HTERT RPE-1 (cell line): ENCODE data around the gene THOC7.

ENCODE experiments used
- in situ Hi-C: fragments of 300-500 bp; cut with MboI; formaldehyde crosslinking; loops from 4 replicates; pipeline ENCODE4 v1.14.3; 2020; ENCODE audit warnings: low sequenced_read_pairs

Gene THOC7

GRCh38 chr3:63878394-63879060, 14.9 kb upstream of the THOC7 start:
- in situ Hi-C loops, result no loop called here

- in situ Hi-C loops, result no loop called here
Measured at GRCh38 chr3:63877737-63878393, 14.3 kb upstream of the THOC7 start.

GRCh38 chr3:63876260-63876659, 12.7 kb upstream of the THOC7 start:
- in situ Hi-C loops, result no loop called here

GRCh38 chr3:63875510-63875909, 11.9 kb upstream of the THOC7 start:
- in situ Hi-C loops, result no loop called here

GRCh38 chr3:63874769-63875168, 11.2 kb upstream of the THOC7 start:
- in situ Hi-C loops, result no loop called here

- in situ Hi-C loops, result no loop called here
Measured at GRCh38 chr3:63872135-63872924, 8.7 kb upstream of the THOC7 start.

- in situ Hi-C loops, result no loop called here
Measured at GRCh38 chr3:63870615-63871005, 7.0 kb upstream of the THOC7 start.

GRCh38 chr3:63869940-63870614, 6.5 kb upstream of the THOC7 start:
- in situ Hi-C loops, result no loop called here

- in situ Hi-C loops, result no loop called here
Measured at GRCh38 chr3:63867225-63867624, 3.6 kb upstream of the THOC7 start.

- in situ Hi-C loops, result no loop called here
Measured at GRCh38 chr3:63864965-63865327, 1.3 kb upstream of the THOC7 start.

- in situ Hi-C loops, result no loop called here
Measured at GRCh38 chr3:63864008-63864964, 681 bp upstream of the THOC7 start.

GRCh38 chr3:63862804-63863149, 828 bp downstream of the THOC7 start:
- in situ Hi-C loops, result no loop called here

GRCh38 chr3:63861306-63861705, 2.3 kb downstream of the THOC7 start:
- in situ Hi-C loops, result no loop called here

- in situ Hi-C loops, result no loop called here
Measured at GRCh38 chr3:63860776-63861175, 2.8 kb downstream of the THOC7 start.

- in situ Hi-C loops, result no loop called here
Measured at GRCh38 chr3:63857311-63857710, 6.3 kb downstream of the THOC7 start.

- in situ Hi-C loops, result no loop called here
Measured at GRCh38 chr3:63855333-63855940, 8.2 kb downstream of the THOC7 start.

- in situ Hi-C loops, result no loop called here
Measured at GRCh38 chr3:63853106-63853505, 10.5 kb downstream of the THOC7 start.

GRCh38 chr3:63851287-63851686, 12.3 kb downstream of the THOC7 start:
- in situ Hi-C loops, result no loop called here

GRCh38 chr3:63849175-63849574, 14.4 kb downstream of the THOC7 start:
- in situ Hi-C loops, result no loop called here
